A549 (cell line): ENCODE data around the gene TAF4B.

Experiments used
- CHD4 ChIP-seq: fragments of 200-600 bp; sonication (generic); IDR thresholded peaks from 2 replicates; pipeline ENCODE4 v1.6.1; 2016; ENCODE audit warnings: antibody characterized with exemption, mild to moderate bottlenecking, borderline replicate concordance
- MYC ChIP-seq: IDR thresholded peaks from 2 replicates; pipeline ENCODE4 v1.6.1; 2012; ENCODE audit warnings: mild to moderate bottlenecking, inconsistent platforms, low read length, improper control_type of control experiment, borderline replicate concordance
- POLR2A ChIP-seq: IDR thresholded peaks from 2 replicates; pipeline ENCODE4 v1.6.1; 2012; ENCODE audit warnings: mild to moderate bottlenecking, low read length
- RAD21 ChIP-seq, 2 experiments: fragments of >200 bp in 1 of 2; sonication (Bioruptor Twin) in 1 of 2; formaldehyde crosslinking in 1 of 2; IDR thresholded peaks in 1 of 2; conservative IDR thresholded peaks in 1 of 2; 2 replicates in 1 of 2; 3 replicates in 1 of 2; pipeline ENCODE4 v1.6.1; 2012 to 2018; ENCODE audit warnings: inconsistent platforms in 1 of 2
- ZFP36 ChIP-seq: fragments of 450-650 bp; IDR thresholded peaks from 2 replicates; pipeline ENCODE4 v1.6.1; 2014; ENCODE audit warnings: borderline replicate concordance; ENCODE audit not compliant: partially characterized antibody
- TF ChIP-seq, protein P1 (sequence below): fragments of 150-350 bp; IDR thresholded peaks from 2 replicates; pipeline ENCODE4 v1.6.1; 2014; ENCODE audit warnings: low read depth, mild to moderate bottlenecking, low read length
- TF ChIP-seq, protein P2 (sequence below): fragments of >200 bp; sonication (Bioruptor Twin); formaldehyde crosslinking; IDR thresholded peaks from 3 replicates; pipeline ENCODE4 v1.5.1; 2016
- TF ChIP-seq, protein P3 (sequence below): fragments of 200-600 bp; sonication (generic); IDR thresholded peaks from 2 replicates; pipeline ENCODE4 v1.6.1; 2016; ENCODE audit warnings: antibody characterized with exemption, mild to moderate bottlenecking, moderate library complexity

DNA sequence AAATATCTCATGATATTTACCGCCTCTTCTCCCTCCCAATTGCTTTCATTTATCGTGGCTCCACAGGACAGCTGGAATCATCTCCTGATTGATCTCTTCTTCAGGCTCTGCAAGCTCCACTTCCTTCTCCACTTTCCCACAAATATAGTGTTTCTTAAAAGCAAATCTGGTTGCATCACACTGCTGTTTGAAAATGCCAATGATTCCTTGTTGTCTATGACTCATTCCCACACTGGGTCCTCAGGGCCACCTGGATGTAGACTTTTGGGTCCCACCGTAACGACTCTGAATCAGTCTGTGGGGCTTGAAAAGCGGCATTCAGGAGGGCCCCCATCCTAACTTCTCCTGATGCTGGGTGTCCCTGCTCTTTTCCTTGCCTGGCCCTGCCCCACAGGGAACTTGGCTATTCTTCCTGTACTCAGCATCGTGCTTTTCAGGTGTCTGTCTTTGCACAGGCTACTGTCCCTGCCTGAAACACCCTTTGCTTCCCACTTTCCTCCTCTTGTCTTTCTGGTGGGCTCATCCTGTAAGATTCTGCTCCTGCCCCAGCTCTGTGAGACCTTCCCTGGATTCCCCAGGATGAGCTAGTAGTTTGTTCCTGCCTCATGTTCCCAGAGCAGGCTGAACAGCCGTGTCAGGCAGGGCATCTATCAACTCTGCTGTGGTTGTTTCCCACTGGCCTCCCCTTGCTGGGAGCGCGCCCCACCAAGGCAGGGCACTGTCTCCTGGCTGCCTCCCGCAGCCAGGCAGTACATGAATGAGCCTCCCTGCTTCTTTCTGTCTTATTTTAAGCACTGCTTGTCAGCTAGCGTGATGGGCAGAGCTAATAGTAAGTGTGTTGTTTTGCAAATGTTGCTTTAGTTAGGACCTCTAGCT lies 210.2 kb downstream of the TAF4B start:
- TF ChIP-seq CHD4 = no peak
- TF ChIP-seq ZFP36 = no peak
- TF ChIP-seq, protein P1, sequence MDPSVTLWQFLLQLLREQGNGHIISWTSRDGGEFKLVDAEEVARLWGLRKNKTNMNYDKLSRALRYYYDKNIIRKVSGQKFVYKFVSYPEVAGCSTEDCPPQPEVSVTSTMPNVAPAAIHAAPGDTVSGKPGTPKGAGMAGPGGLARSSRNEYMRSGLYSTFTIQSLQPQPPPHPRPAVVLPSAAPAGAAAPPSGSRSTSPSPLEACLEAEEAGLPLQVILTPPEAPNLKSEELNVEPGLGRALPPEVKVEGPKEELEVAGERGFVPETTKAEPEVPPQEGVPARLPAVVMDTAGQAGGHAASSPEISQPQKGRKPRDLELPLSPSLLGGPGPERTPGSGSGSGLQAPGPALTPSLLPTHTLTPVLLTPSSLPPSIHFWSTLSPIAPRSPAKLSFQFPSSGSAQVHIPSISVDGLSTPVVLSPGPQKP = no peak
- TF ChIP-seq, protein P2, sequence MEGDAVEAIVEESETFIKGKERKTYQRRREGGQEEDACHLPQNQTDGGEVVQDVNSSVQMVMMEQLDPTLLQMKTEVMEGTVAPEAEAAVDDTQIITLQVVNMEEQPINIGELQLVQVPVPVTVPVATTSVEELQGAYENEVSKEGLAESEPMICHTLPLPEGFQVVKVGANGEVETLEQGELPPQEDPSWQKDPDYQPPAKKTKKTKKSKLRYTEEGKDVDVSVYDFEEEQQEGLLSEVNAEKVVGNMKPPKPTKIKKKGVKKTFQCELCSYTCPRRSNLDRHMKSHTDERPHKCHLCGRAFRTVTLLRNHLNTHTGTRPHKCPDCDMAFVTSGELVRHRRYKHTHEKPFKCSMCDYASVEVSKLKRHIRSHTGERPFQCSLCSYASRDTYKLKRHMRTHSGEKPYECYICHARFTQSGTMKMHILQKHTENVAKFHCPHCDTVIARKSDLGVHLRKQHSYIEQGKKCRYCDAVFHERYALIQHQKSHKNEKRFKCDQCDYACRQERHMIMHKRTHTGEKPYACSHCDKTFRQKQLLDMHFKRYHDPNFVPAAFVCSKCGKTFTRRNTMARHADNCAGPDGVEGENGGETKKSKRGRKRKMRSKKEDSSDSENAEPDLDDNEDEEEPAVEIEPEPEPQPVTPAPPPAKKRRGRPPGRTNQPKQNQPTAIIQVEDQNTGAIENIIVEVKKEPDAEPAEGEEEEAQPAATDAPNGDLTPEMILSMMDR = no peak
- TF ChIP-seq POLR2A = no peak
- TF ChIP-seq RAD21 (conservative IDR thresholded peaks at IDR 0.05 in 1 of 2, IDR thresholded peaks at IDR 0.05 in 1 of 2) = peak; percentile 12 to 17; a peak in 1 of 5 replicates
- TF ChIP-seq, protein P3, sequence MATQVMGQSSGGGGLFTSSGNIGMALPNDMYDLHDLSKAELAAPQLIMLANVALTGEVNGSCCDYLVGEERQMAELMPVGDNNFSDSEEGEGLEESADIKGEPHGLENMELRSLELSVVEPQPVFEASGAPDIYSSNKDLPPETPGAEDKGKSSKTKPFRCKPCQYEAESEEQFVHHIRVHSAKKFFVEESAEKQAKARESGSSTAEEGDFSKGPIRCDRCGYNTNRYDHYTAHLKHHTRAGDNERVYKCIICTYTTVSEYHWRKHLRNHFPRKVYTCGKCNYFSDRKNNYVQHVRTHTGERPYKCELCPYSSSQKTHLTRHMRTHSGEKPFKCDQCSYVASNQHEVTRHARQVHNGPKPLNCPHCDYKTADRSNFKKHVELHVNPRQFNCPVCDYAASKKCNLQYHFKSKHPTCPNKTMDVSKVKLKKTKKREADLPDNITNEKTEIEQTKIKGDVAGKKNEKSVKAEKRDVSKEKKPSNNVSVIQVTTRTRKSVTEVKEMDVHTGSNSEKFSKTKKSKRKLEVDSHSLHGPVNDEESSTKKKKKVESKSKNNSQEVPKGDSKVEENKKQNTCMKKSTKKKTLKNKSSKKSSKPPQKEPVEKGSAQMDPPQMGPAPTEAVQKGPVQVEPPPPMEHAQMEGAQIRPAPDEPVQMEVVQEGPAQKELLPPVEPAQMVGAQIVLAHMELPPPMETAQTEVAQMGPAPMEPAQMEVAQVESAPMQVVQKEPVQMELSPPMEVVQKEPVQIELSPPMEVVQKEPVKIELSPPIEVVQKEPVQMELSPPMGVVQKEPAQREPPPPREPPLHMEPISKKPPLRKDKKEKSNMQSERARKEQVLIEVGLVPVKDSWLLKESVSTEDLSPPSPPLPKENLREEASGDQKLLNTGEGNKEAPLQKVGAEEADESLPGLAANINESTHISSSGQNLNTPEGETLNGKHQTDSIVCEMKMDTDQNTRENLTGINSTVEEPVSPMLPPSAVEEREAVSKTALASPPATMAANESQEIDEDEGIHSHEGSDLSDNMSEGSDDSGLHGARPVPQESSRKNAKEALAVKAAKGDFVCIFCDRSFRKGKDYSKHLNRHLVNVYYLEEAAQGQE = no peak
- TF ChIP-seq MYC = no peak
